GM12878 (cell line): ENCODE measurements around the gene PPP1R26. TPM values are rescaled to one million over a fixed set of nuclear protein-coding genes. Genes with fewer than 3 reads are reported as not detected.

Experiments
- ATAC-seq: fragments of 200-7000 bp; cut with Tn5 transposase; 3 replicates; pipeline ENCODE4 v1.9.1; 2020; ENCODE audit warnings: mild to moderate bottlenecking, moderate library complexity
- BruUV-seq: library from RNA; stranded (reverse); fragments of 400-500 nt; replicated peaks from 2 replicates; lab custom pipeline; 2021; lab: Mats Ljungman, UMichigan
- CTCF ChIA-PET: fragments of 300-600 bp; sonication (Branson Sonifier 250); formaldehyde crosslinking; extraction: SDS; loops from one replicate; lab custom pipeline; 2021; ENCODE audit warnings: inconsistent platforms; lab: Yijun Ruan, JAX
- POLR2A ChIA-PET: fragments of 350-600 bp; formaldehyde crosslinking; extraction: SDS; loops from one replicate; lab custom pipeline; 2021; ENCODE audit warnings: inconsistent platforms; lab: Charles Lee
- RAD21 ChIA-PET: fragments of 300-600 bp; sonication (Branson Sonifier 250); formaldehyde crosslinking; loops from one replicate; lab custom pipeline; 2023; ENCODE audit warnings: antibody characterized with exemption; ENCODE audit not compliant: unreplicated experiment; lab: Charles Lee
- SMC1A ChIA-PET: fragments of 300-600 bp; sonication (Branson Sonifier 250); formaldehyde crosslinking; loops from one replicate; lab custom pipeline; 2023; ENCODE audit not compliant: unreplicated experiment, uncharacterized antibody; lab: Charles Lee
- DNase-seq: peaks from one replicate; pipeline ENCODE4 v3.0.0-alpha.2; 2011; ENCODE audit warnings: low read depth, low spot score
- FAIRE-seq: peaks from 3 replicates; lab custom pipeline; 2011; peaks lifted over from hg19 to GRCh38; lab: Jason Lieb, UNC
- H2AFZ ChIP-seq: 2 replicates; pipeline ENCODE4 v1.6.0; 2011; ENCODE audit warnings: low read depth, low read length, control low read depth; ENCODE audit not compliant: control insufficient read depth
- H3K27ac ChIP-seq: 2 replicates; pipeline ENCODE4 v1.5.1; 2011; ENCODE audit warnings: control low read depth; ENCODE audit not compliant: control insufficient read depth, insufficient read depth
- H3K27me3 ChIP-seq, 2 experiments: replicated peaks in 1 of 2; 2 replicates each; pipeline versions ENCODE4 v1.6.0 to v1.6.1; 2011; ENCODE audit warnings: low read length in 1 of 2; ENCODE audit not compliant: control insufficient read depth in 2 of 2, insufficient read depth in 2 of 2
- H3K36me3 ChIP-seq, 2 experiments: 2 replicates each; pipeline ENCODE4 v1.5.1; 2011; ENCODE audit warnings: low read length in 1 of 2; ENCODE audit not compliant: control insufficient read depth in 2 of 2, insufficient read depth in 2 of 2
- H3K4me1 ChIP-seq: 2 replicates; pipeline ENCODE4 v1.6.1; 2011; ENCODE audit warnings: mild to moderate bottlenecking, low read length, moderate library complexity, mixed read lengths; ENCODE audit not compliant: control insufficient read depth, insufficient read depth
- H3K4me2 ChIP-seq: 2 replicates; pipeline ENCODE4 v1.6.0; 2011; ENCODE audit warnings: control low read depth; ENCODE audit not compliant: control insufficient read depth, insufficient read depth
- H3K4me3 ChIP-seq: fragments of 200-600 bp; sonication (generic); 2 replicates; pipeline ENCODE4 v1.5.1; 2016
- H3K79me2 ChIP-seq: 2 replicates; pipeline ENCODE4 v1.6.0; 2011; ENCODE audit warnings: low read length; ENCODE audit not compliant: control insufficient read depth, insufficient read depth
- H3K9ac ChIP-seq: 2 replicates; pipeline ENCODE4 v1.8.0; 2011; ENCODE audit warnings: low read length, control low read depth, mixed read lengths; ENCODE audit not compliant: control insufficient read depth, insufficient read depth
- H3K9me3 ChIP-seq: replicated peaks from 3 replicates; pipeline ENCODE4 v1.5.1; 2011; ENCODE audit warnings: mild to moderate bottlenecking, low read length; ENCODE audit not compliant: control insufficient read depth, insufficient read depth
- H4K20me1 ChIP-seq: 2 replicates; pipeline ENCODE4 v1.6.0; 2011; ENCODE audit not compliant: control insufficient read depth, insufficient read depth
- BRCA1 ChIP-seq: IDR thresholded peaks from 2 replicates; pipeline ENCODE4 v1.6.1; 2011; ENCODE audit warnings: low read depth, low read length, improper control_type of control experiment
- CBFB ChIP-seq: IDR thresholded peaks from 2 replicates; pipeline ENCODE4 v1.6.1; 2016; ENCODE audit warnings: antibody characterized with exemption, low read depth
- EP300 ChIP-seq, 2 experiments: fragments of 150-350 bp in 1 of 2; IDR thresholded peaks; 2 replicates each; pipeline ENCODE4 v1.6.1; 2011 to 2012; ENCODE audit warnings: low read depth in 2 of 2, low read length in 2 of 2, borderline replicate concordance in 1 of 2, improper control_type of control experiment in 1 of 2, inconsistent platforms in 1 of 2; ENCODE audit not compliant: control insufficient read depth in 1 of 2
- KLF5 ChIP-seq: fragments of 450-650 bp; IDR thresholded peaks from 2 replicates; pipeline ENCODE4 v1.6.1; 2014; ENCODE audit warnings: mild to moderate bottlenecking; ENCODE audit not compliant: partially characterized antibody
- LARP7 ChIP-seq: fragments of 450-650 bp; IDR thresholded peaks from 2 replicates; pipeline ENCODE4 v1.6.1; 2017; ENCODE audit warnings: mild to moderate bottlenecking
- POLR2AphosphoS2 ChIP-seq: IDR thresholded peaks from 2 replicates; pipeline ENCODE4 v1.6.1; 2011; ENCODE audit warnings: low read depth, mild to moderate bottlenecking, low read length, improper control_type of control experiment, moderate library complexity
- RCOR1 ChIP-seq: conservative IDR thresholded peaks from 2 replicates; pipeline ENCODE4 v1.6.1; 2012; ENCODE audit warnings: low read depth, low read length, improper control_type of control experiment
- RELB ChIP-seq: fragments of 450-650 bp; IDR thresholded peaks from 2 replicates; pipeline ENCODE4 v1.6.1; 2017; ENCODE audit warnings: low read depth, mild to moderate bottlenecking, moderate library complexity
- SIX5 ChIP-seq: IDR thresholded peaks from 2 replicates; pipeline ENCODE4 v1.6.1; 2011; ENCODE audit warnings: mild to moderate bottlenecking, low read depth, low read length, moderate library complexity; ENCODE audit not compliant: severe bottlenecking
- WRNIP1 ChIP-seq: IDR thresholded peaks from 2 replicates; pipeline ENCODE4 v1.6.1; 2011; ENCODE audit warnings: low read depth, low read length, improper control_type of control experiment, borderline replicate concordance
- WGBS: methylation state at CpG from one replicate; pipeline ENCODE4 v1.1.6; 2016; ENCODE audit warnings: low lambda C conversion rate; ENCODE audit not compliant: insufficient replicate concordance, insufficient coverage; ENCODE audit errors: missing lambda C conversion rate; 5-methylcytosine and 5-hydroxymethylcytosine counted together
- in situ Hi-C: fragments of 300-500 bp; cut with MboI; formaldehyde crosslinking; loops from 9 replicates; pipeline ENCODE4 v1.14.3; 2018; ENCODE audit warnings: mixed read lengths
- intact Hi-C: fragments of 100-400 bp; cut with micrococcal nuclease; formaldehyde crosslinking; loops from one replicate; pipeline ENCODE4 v1.14.2; 2022; ENCODE audit not compliant: unreplicated experiment
- polyA plus RNA-seq, 11 experiments: library from polyadenylated mRNA; depleted of rRNA in 4 of 11; unstranded in 6 of 11; stranded (reverse) in 5 of 11; fragments of >200 nt; fragmentation: Nextera tagmentation in 4 of 11; fragmentation: Illumina TruSeq in 1 of 11; extraction: Ambion mirVana in 4 of 11; extraction: Trizol in 1 of 11; gene quantifications; 1 replicate in 1 of 11; 2 replicates in 10 of 11; pipeline versions ENCODE4 v1.2.1 to v1.2.3, GENCODE V29; 2011 to 2016; ENCODE audit warnings: inconsistent platforms in 2 of 11, missing spikeins in 2 of 11, low read depth in 1 of 11
- total RNA-seq, 4 experiments: library from RNA; depleted of rRNA in 3 of 4; stranded (reverse); fragments of >200 nt in 3 of 4; fragmentation: Illumina TruSeq in 1 of 4; extraction: Trizol in 1 of 4; gene quantifications; 2 replicates each; pipeline versions ENCODE4 v1.2.1 to v1.2.3, GENCODE V29; 2013 to 2021
- TF ChIP-seq, protein P1 (sequence below): fragments of 450-650 bp; formaldehyde crosslinking; IDR thresholded peaks from 2 replicates; pipeline ENCODE4 v1.4.0; 2020; ENCODE audit warnings: mild to moderate bottlenecking, moderate library complexity
- TF ChIP-seq, protein P2 (sequence below): fragments of 450-650 bp; IDR thresholded peaks from 2 replicates; pipeline ENCODE4 v1.6.1; 2017; ENCODE audit warnings: mild to moderate bottlenecking

Gene PPP1R26
- total and polyA plus RNA-seq, 10 of the 15 experiments (the other 5 are each of a cell fraction or from before 2014, with no cell fraction given) = 0.02 to 1.9 (median 0.18) TPM

- ChIA-PET CTCF (interaction anchor here (0.9 to 1.3 kb wide), 3 partner anchors 13 to 26 kb away, joined by 3 to 5 read pairs (median 5); no protein-coding TSS in a partner anchor), SMC1A (no interaction called here), POLR2A (no interaction called here), RAD21 (no interaction called here)
- 97% methylated on average over 41 of the region's 41 CpGs for WGBS
- no peak overlapping the region for H3K4me2 ChIP-seq
- no peak for FAIRE-seq
- peaks cover 17% of the 10 kb centered on the region for H3K4me1 ChIP-seq
- intact Hi-C loops (no loop called here), in situ Hi-C loops (no loop called here)
- H4K20me1 ChIP-seq = peaks cover 4% of the 10 kb centered on the region; the same call in 1 of the 2 replicates
- H2AFZ ChIP-seq = no peak overlapping the region
- H3K9me3 ChIP-seq = no peaks in the 10 kb centered on the region; the same call in 2 of the 3 replicates
- H3K27me3 ChIP-seq = no peaks in the 10 kb centered on the region
- no peak overlapping the region for H3K27ac ChIP-seq
- peaks cover 14% of the 10 kb centered on the region for H3K79me2 ChIP-seq
- DNase-seq = no peak
- peaks cover 10 to 22% of the 10 kb centered on the region in 2 experiments; a peak in 3 of 4 replicates for H3K36me3 ChIP-seq
- ATAC-seq = no peak
- no TSS peak for BruUV-seq
- H3K4me3 ChIP-seq = no peak overlapping the region
- H3K9ac ChIP-seq = no peak overlapping the region
- no peak for TF ChIP-seq KLF5
- TF ChIP-seq RCOR1 = no peak
- no peak for TF ChIP-seq SIX5
- TF ChIP-seq, protein P1, sequence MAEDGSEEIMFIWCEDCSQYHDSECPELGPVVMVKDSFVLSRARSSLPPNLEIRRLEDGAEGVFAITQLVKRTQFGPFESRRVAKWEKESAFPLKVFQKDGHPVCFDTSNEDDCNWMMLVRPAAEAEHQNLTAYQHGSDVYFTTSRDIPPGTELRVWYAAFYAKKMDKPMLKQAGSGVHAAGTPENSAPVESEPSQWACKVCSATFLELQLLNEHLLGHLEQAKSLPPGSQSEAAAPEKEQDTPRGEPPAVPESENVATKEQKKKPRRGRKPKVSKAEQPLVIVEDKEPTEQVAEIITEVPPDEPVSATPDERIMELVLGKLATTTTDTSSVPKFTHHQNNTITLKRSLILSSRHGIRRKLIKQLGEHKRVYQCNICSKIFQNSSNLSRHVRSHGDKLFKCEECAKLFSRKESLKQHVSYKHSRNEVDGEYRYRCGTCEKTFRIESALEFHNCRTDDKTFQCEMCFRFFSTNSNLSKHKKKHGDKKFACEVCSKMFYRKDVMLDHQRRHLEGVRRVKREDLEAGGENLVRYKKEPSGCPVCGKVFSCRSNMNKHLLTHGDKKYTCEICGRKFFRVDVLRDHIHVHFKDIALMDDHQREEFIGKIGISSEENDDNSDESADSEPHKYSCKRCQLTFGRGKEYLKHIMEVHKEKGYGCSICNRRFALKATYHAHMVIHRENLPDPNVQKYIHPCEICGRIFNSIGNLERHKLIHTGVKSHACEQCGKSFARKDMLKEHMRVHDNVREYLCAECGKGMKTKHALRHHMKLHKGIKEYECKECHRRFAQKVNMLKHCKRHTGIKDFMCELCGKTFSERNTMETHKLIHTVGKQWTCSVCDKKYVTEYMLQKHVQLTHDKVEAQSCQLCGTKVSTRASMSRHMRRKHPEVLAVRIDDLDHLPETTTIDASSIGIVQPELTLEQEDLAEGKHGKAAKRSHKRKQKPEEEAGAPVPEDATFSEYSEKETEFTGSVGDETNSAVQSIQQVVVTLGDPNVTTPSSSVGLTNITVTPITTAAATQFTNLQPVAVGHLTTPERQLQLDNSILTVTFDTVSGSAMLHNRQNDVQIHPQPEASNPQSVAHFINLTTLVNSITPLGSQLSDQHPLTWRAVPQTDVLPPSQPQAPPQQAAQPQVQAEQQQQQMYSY (CRISPR knock-in tag) = no peak
- TF ChIP-seq BRCA1 = no peak
- no peak for TF ChIP-seq WRNIP1
- TF ChIP-seq EP300 (IDR thresholded peaks at IDR 0.05; ENCODE audit: borderline replicate concordance in 1 of 2, control insufficient read depth in 1 of 2, low read depth in 2 of 2, low read length in 2 of 2) = no peak
- TF ChIP-seq POLR2AphosphoS2 = no peak
- no peak for TF ChIP-seq RELB
- TF ChIP-seq CBFB = no peak
- no peak for TF ChIP-seq LARP7
- TF ChIP-seq, protein P2, sequence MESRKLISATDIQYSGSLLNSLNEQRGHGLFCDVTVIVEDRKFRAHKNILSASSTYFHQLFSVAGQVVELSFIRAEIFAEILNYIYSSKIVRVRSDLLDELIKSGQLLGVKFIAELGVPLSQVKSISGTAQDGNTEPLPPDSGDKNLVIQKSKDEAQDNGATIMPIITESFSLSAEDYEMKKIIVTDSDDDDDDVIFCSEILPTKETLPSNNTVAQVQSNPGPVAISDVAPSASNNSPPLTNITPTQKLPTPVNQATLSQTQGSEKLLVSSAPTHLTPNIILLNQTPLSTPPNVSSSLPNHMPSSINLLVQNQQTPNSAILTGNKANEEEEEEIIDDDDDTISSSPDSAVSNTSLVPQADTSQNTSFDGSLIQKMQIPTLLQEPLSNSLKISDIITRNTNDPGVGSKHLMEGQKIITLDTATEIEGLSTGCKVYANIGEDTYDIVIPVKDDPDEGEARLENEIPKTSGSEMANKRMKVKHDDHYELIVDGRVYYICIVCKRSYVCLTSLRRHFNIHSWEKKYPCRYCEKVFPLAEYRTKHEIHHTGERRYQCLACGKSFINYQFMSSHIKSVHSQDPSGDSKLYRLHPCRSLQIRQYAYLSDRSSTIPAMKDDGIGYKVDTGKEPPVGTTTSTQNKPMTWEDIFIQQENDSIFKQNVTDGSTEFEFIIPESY = no peak
Measured at GRCh38 chr9:135503371-135504261, 24.0 kb downstream of the PPP1R26 start.
